Right ventricle myocardium superior (tissue), 1 donor: ENCODE measurements around the gene FGF19. TPM values are rescaled to one million over a fixed set of nuclear protein-coding genes. Genes with fewer than 3 reads are reported as not detected.

Experiments used
- ATAC-seq: fragments of 200-7000 bp; cut with Tn5 transposase; one replicate; pipeline ENCODE4 v1.9.1; 2020; ENCODE audit warnings: mild to moderate bottlenecking; ENCODE audit not compliant: poor library complexity
- DNase-seq: peaks from one replicate; pipeline ENCODE4 v3.0.0-alpha.2; 2020
- intact Hi-C: fragments of 100-400 bp; cut with DNase I; formaldehyde crosslinking; loops from one replicate; pipeline ENCODE4 v1.11.2; 2022
- long read RNA-seq: library from polyadenylated mRNA; unstranded; transcript quantifications from one replicate; pipeline ENCODE4 v2.0.0, GENCODE V29; 2021
- total RNA-seq: library from RNA; stranded (reverse); fragmentation: NEBNext Ultra II Directional; extraction: Animal tissue kit (Norgen Biotek cat#: 25700); gene quantifications from one replicate; pipeline ENCODE4 v1.2.1, GENCODE V29; 2021
- donor health status: DM: no; HTN: yes; CAD: no; lungs with severe emphysema.

Gene FGF19, protein sequence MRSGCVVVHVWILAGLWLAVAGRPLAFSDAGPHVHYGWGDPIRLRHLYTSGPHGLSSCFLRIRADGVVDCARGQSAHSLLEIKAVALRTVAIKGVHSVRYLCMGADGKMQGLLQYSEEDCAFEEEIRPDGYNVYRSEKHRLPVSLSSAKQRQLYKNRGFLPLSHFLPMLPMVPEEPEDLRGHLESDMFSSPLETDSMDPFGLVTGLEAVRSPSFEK
- not detected for total RNA-seq
- long read RNA-seq: 0 reads

- intact Hi-C loops: loop anchor here (5.0 kb wide), 1 partner anchor 178 kb away; no protein-coding TSS in a partner anchor
- DNase-seq (no peak), ATAC-seq (no peak)
Observed at GRCh38 chr11:69703768-69704507, at the start of gene FGF19. Gene FGF19 (minus strand): TSS chr11:69704022. CDS start chr11:69703876, 146 bp downstream.

DNA sequence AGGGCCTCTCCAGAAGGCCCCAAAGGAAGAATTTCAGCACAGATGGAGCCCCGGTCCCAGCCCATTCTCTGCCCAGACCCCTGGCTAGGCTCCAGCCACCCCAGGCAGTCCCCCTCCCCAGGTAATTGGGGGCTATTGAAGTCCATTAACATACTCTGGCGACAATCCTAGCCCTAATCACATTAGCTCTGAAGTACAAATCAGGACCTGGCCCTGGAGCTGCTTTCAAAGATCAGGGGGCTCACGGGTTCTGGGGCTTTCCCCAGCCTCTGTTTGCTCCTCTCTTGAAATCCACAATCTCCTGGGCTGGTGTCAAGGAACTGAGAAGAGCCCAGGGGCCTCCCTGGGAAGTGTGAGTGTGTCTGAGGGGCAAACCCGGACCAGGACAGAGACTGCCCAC, 49.1 kb upstream of the FGF19 start:
- ATAC-seq (no peak), DNase-seq (no peak)
- intact Hi-C loops: no loop called here

DNA sequence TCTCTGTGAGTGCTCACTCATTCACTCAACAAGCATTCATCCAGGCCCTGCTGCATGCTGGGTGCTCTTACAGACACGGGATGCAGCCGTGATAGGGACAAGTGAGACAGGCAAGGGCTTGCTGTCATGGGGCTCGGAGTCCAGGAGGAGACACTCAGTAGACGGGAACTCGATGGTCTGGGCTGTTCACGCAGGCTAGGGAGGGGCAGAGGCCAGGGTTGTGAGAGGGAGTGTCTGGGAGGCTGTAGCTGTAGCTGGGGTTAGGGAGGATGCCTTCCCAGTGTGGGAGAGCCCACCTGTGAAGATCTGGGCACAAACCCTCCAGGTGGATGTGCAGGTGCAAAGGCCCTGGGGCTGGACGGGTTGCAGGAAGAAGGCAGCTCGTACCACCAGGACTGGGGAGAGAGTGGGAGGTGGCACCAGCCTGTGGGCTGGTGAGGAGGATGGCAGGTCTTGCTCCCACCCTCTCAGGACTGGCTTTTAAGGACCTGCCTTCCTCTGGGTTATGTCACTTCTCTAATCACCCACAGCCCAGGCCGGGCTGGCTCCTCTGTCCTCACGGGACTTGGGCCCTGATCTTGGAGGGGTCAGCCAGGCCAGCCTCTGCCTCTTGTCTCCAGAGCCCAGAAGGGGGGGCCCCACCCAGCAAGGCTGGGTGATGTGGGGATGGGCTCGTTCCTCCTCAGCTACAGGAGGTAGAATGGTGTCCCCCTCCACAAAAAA, 47.2 kb upstream of the FGF19 start:
- intact Hi-C loops: no loop called here
- ATAC-seq (no peak), DNase-seq (no peak)

DNA sequence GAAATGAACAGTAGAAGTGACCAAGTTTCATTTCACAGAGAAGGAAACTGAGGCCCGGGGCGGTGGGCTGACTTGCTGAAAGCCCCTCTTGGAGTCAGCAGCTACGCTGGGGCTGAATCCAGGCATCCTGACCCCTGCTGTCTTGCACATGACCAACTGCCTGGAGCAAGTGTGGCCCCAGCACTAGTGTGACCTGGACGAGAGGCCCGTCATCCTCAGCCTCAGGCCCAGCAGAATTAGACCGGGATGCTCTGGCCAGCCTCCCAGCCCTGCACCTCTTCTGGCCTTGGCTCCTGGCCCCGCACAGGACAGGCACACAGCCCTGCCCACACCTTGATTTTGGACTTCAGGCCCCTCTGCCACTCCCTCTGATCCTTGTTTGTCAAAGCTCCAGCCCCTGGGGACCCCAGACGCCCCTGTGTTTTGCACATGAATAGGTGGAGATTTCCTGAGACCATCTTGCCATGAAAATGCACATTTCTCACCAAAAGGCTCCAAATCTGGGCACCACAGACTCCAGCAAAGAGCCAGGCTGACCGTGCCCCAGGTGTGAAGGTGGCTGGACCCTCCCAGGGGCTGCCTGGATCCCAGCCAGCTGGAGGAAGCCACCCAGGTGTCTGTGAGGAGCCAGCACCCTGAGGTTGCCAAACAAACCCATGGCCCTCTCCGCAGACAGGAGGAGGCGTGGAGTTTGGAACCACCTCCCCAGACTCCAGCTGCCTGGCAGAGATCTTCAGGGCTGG, 46.5 kb upstream of the FGF19 start:
- ATAC-seq (no peak), DNase-seq (no peak)
- intact Hi-C loops: no loop called here

- no peak for ATAC-seq
- DNase-seq: no peak
- intact Hi-C loops: no loop called here
Observed at GRCh38 chr11:69748637-69749036, 44.8 kb upstream of the FGF19 start.

DNA sequence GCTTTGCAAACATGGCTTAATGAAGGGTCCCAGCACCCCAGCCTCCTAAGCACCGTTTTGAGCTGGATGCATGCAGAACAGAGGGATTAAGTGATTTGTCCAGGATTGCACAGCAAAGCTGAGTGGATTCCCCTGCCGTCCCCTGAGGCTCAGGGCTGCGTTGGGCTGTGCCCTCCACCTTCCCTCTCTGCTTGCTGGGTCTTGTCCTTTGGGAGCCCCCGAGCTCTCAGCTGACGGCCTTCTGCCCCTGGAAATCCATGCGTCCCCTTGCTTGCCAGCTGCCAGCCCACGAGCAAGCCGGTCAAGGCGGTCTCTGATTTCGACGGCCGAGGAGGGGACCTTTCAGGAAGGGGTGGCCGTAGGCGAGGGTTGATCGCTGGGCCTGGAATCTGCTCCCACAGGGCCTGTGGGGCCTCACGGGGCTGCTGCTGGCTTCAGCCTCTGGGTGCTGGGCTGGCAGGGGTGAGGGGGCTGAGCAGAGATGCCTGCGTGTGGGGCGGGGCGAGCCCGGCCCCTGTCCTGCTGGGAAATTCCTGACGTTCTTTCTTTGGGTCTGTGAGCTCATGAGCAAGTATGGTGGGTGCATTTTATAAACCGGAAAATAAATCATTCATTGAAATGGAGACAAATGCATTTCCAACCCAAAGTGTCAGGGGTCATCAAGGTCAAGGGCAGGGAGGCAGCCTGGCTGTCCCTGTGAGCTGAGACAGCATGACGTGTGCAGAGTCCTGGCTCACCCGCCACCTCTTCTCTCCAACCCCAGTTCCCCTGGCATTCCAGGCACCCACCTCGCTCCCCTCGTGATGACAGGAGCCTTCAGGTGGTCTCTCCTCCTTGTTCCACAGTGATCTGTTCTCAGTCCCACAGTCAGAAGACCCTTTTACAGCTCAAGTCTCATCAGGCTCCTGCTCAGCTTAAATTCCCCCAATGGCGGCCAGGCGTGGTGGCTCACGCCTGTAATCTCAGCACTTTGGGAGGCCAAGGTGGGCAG, 43.2 kb upstream of the FGF19 start:
- intact Hi-C loops: no loop called here
- no peak for ATAC-seq
- DNase-seq: no peak

- DNase-seq: no peak
- ATAC-seq: no peak
- intact Hi-C loops: no loop called here
Observed at GRCh38 chr11:69746140-69746539, 42.3 kb upstream of the FGF19 start.

- intact Hi-C loops: no loop called here
- no peak for DNase-seq
- no peak for ATAC-seq
Observed at GRCh38 chr11:69745201-69745600, 41.4 kb upstream of the FGF19 start.

GRCh38 chr11:69744435-69744834, 40.6 kb upstream of the FGF19 start:
- intact Hi-C loops: no loop called here
- no peak for ATAC-seq
- no peak for DNase-seq

- intact Hi-C loops: no loop called here
- DNase-seq (no peak), ATAC-seq (no peak)
Observed at GRCh38 chr11:69734841-69735240, 31.0 kb upstream of the FGF19 start.

- ATAC-seq (no peak), DNase-seq (no peak)
- intact Hi-C loops: no loop called here
Observed at GRCh38 chr11:69734367-69734766, 30.5 kb upstream of the FGF19 start.

GRCh38 chr11:69732910-69733309, 29.1 kb upstream of the FGF19 start:
- no peak for DNase-seq
- intact Hi-C loops: no loop called here
- ATAC-seq: no peak

DNA sequence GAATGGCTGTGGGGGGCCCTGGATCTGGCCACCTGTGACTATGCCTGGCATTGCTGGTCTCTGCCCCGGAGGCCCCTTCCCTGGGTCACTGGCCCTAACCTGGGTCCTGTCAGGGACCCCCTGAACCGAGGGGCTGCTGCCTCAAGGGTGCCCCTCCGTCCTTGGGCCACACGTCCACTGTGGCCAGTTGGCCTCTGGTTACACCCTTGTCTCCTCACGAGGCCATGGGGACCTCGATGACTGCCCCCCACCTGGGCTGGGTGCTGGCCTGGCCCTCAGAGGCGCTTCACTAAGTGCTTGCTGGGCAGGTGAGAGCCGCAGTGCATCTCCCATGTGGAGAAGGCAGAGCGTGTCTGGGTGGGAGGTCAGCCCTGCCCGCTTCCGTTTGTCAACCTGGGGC, 27.3 kb upstream of the FGF19 start:
- DNase-seq (no peak), ATAC-seq (no peak)
- intact Hi-C loops: no loop called here

GRCh38 chr11:69730500-69730899, 26.7 kb upstream of the FGF19 start:
- DNase-seq: no peak
- ATAC-seq: no peak
- intact Hi-C loops: no loop called here

DNA sequence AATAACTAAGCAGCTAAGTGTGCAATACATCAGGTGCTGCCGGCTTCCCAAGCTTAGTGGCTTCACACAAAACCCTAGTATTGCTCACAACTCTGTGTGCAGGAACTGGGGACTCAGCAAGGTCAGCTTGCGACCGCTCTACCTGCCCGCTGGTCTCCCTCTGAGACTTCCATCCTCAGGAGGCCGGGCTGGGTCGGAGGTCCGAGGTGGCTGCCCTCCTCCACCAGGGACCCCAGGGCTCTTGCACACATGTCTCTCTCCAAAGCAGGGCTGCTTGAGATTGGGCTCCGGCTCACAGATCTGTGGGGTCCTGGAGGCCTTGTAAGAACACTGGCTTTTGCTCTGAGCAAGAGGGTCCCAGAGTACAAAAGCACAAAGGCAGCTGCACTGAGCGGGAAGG, 25.4 kb upstream of the FGF19 start:
- intact Hi-C loops: no loop called here
- ATAC-seq (no peak), DNase-seq (no peak)

- ATAC-seq: no peak
- intact Hi-C loops: no loop called here
- no peak for DNase-seq
Observed at GRCh38 chr11:69727266-69727665, 23.4 kb upstream of the FGF19 start.

DNA sequence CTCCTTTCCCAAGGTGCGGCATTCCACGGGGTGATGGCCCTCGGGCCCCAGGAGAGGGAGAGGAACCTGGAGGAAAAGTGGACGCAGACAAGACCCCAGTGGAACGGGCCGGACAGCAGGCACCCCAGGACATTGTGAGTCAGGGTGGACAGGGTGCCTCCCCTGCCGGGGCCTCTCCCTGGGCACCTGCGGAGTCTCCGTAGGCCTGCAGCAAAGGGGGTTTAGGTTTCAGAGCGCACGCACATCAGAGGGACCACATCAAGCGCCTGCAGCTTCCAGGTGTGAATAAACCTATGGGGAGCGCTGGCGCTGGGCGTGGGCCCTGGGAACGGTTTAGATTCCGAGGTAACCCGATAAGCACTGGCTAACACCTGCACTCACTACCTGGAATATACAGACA, 22.7 kb upstream of the FGF19 start:
- no peak for DNase-seq
- ATAC-seq: no peak
- intact Hi-C loops: no loop called here

DNA sequence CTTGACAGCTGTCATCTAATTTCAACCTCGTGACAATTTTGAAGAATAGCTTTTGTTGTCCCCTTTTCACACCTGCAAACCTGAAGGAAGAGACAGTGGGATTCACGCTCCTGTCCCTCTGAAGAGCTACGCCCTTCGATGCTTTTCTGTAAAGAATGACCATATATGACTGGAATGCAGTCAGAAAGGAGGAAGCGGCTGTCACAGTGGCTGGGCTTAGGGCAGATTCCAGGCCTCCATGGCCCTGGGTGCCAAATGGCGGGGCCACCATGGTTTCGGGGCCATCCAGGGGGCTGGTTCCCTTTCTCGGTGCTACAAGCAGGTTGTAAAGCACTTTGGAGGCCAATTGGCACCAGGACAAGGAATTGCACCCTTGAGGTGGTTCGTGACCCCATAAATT, 22.2 kb upstream of the FGF19 start:
- DNase-seq: no peak
- intact Hi-C loops: no loop called here
- ATAC-seq: no peak
